GM21737 (cell line): Measurements from ENCODE around the gene MYO5B.

ENCODE experiments used
- ATAC-seq: cut with Tn5 transposase; IDR thresholded peaks from one replicate; pipeline ENCODE4 v1.9.1; 2021; ENCODE audit warnings: mild to moderate bottlenecking, moderate library complexity; ENCODE audit not compliant: unreplicated experiment

MYO5B gene

GRCh38 chr18:49778826-49779465 is 416.0 kb downstream of the MYO5B start:
- no peak for ATAC-seq
